ENCODE measurements around the gene S100B. TPM values are rescaled to one million over a fixed set of nuclear protein-coding genes. Genes with fewer than 3 reads are reported as not detected.

S100B gene
- total and polyA plus RNA-seq, 2 of the 13 experiments (the other 11 are each of a cell fraction or from before 2014, with no cell fraction given), result not detected

GRCh38 chr21:46621457-46622182, 16.7 kb upstream of the S100B start (continued):
- TF ChIP-seq ZNF331 (CRISPR knock-in tag; IDR thresholded peaks at IDR 0.05) (peak; percentile 48; the same call in 1 of the 2 replicates), NFIC (IDR thresholded peaks at IDR 0.05; ENCODE audit: low read length) (no peak), ZC3H4 (CRISPR knock-in tag; IDR thresholded peaks at IDR 0.05; ENCODE audit: borderline replicate concordance) (no peak), SAFB2 (CRISPR knock-in tag; IDR thresholded peaks at IDR 0.05; ENCODE audit: borderline replicate concordance, low read depth) (no peak), ZNF547 (CRISPR knock-in tag; IDR thresholded peaks at IDR 0.05) (no peak), CENPBD1 (CRISPR knock-in tag; IDR thresholded peaks at IDR 0.05; ENCODE audit: borderline replicate concordance, low read depth) (no peak), ZFP37 (CRISPR knock-in tag; IDR thresholded peaks at IDR 0.05; ENCODE audit: borderline replicate concordance) (no peak), IRX3 (CRISPR knock-in tag; IDR thresholded peaks at IDR 0.05; ENCODE audit: borderline replicate concordance, low read depth) (no peak), GTF2F1 (IDR thresholded peaks at IDR 0.05; ENCODE audit: low read length) (no peak), ZFX (CRISPR knock-in tag; IDR thresholded peaks at IDR 0.05; ENCODE audit: low read depth) (0 out of 2 replicates have a peak, but pooled peaks have one; percentile 6), NR2F6 (IDR thresholded peaks at IDR 0.05) (0 out of 2 replicates have a peak, but pooled peaks have one; percentile 23), NR2F6 (CRISPR knock-in tag; IDR thresholded peaks at IDR 0.05) (peak; percentile 48; the same call in 1 of the 2 replicates), ZNF124 (CRISPR knock-in tag; IDR thresholded peaks at IDR 0.05) (0 out of 2 replicates have a peak, but pooled peaks have one; percentile 0), ZNF441 (CRISPR knock-in tag; IDR thresholded peaks at IDR 0.05; ENCODE audit: borderline replicate concordance) (no peak), FOSL2 (CRISPR knock-in tag; IDR thresholded peaks at IDR 0.05) (no peak), CREBL2 (CRISPR knock-in tag; IDR thresholded peaks at IDR 0.05; ENCODE audit: borderline replicate concordance) (no peak), ATF3 (CRISPR knock-in tag; IDR thresholded peaks at IDR 0.05) (no peak), ZNF383 (CRISPR knock-in tag; IDR thresholded peaks at IDR 0.05; ENCODE audit: borderline replicate concordance) (0 out of 2 replicates have a peak, but pooled peaks have one; percentile 3), SNAPC2 (CRISPR knock-in tag; IDR thresholded peaks at IDR 0.05) (no peak), SOX13 (IDR thresholded peaks at IDR 0.05) (no peak), SOX13 (CRISPR knock-in tag; conservative IDR thresholded peaks at IDR 0.05 in 1 of 2, IDR thresholded peaks at IDR 0.05 in 1 of 2) (peak in 1 of 2 experiments; percentile 60; a peak in 2 of 4 replicates), ZNF790 (CRISPR knock-in tag; IDR thresholded peaks at IDR 0.05; ENCODE audit: borderline replicate concordance) (no peak), NR1H2 (CRISPR knock-in tag; IDR thresholded peaks at IDR 0.05; ENCODE audit: borderline replicate concordance, low read depth) (no peak), ZSCAN20 (CRISPR knock-in tag; IDR thresholded peaks at IDR 0.05; ENCODE audit: borderline replicate concordance) (no peak), ONECUT2 (CRISPR knock-in tag; IDR thresholded peaks at IDR 0.05) (no peak), SKIL (CRISPR knock-in tag; IDR thresholded peaks at IDR 0.05; ENCODE audit: borderline replicate concordance) (no peak), HOXA7 (CRISPR knock-in tag; IDR thresholded peaks at IDR 0.05) (no peak)

Measured in HepG2 (cell line).